Memory B cell (primary cell): ENCODE data around the gene EXOC6.
A peak's percentile ranks its signal among the peaks of the same experiment; 100 is the strongest.

Experiments
- ATAC-seq: fragments of 150-1000 bp; cut with Tn5 transposase; 2 replicates; pipeline ENCODE4 v1.10.0; 2021; ENCODE audit warnings: low read depth, mild to moderate bottlenecking, moderate library complexity
- DNase-seq, 2 donors: peaks; one replicate each; pipeline ENCODE4 v3.0.0; 2022; ENCODE audit warnings: low spot score in 2 of 2
- H3K27ac Mint-ChIP-seq: one replicate; pipeline ENCODE4 v1.8.0; 2022; ENCODE audit warnings: mild to moderate bottlenecking, moderate library complexity, mixed read lengths
- H3K27me3 Mint-ChIP-seq: one replicate; pipeline ENCODE4 v1.8.0; 2022; ENCODE audit warnings: mixed read lengths
- H3K36me3 Mint-ChIP-seq: one replicate; pipeline ENCODE4 v1.8.0; 2022; ENCODE audit warnings: mild to moderate bottlenecking, mixed read lengths
- H3K4me1 Mint-ChIP-seq: one replicate; pipeline ENCODE4 v1.8.0; 2022; ENCODE audit warnings: mixed read lengths
- H3K4me3 Mint-ChIP-seq: one replicate; pipeline ENCODE4 v1.8.0; 2022; ENCODE audit warnings: mild to moderate bottlenecking, moderate library complexity, mixed read lengths
- H3K9me3 Mint-ChIP-seq: one replicate; pipeline ENCODE4 v1.8.0; 2022; ENCODE audit warnings: mixed read lengths

The EXOC6 gene

DNA sequence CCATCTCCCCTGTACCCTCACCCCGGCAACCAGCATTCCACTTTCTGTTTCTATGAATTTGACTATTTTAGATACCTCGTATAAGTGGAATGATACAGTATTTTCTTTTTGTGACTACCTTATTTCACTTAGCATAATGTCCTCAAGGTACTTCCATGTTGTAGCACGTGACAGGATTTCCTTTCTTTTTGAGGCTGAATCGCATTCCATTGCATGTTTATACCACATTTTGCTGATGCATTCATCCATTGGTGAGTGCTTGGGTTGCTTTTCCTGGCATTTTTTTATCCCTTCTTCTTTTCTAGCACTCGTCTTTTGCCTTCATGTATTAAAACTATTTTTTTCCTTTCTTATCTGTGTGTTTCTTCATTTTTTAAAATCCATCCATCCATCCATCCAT is 22.3 kb upstream of the EXOC6 start:
- no peak for ATAC-seq
- DNase-seq: no peak
- Mint-ChIP-seq H3K27ac (peak overlapping the region; percentile 14), H3K9me3 (no peaks in the 10 kb centered on the region), H3K36me3 (no peaks in the 10 kb centered on the region), H3K4me3 (no peak overlapping the region), H3K27me3 (no peaks in the 10 kb centered on the region), H3K4me1 (peaks cover 35% of the 10 kb centered on the region)

DNA sequence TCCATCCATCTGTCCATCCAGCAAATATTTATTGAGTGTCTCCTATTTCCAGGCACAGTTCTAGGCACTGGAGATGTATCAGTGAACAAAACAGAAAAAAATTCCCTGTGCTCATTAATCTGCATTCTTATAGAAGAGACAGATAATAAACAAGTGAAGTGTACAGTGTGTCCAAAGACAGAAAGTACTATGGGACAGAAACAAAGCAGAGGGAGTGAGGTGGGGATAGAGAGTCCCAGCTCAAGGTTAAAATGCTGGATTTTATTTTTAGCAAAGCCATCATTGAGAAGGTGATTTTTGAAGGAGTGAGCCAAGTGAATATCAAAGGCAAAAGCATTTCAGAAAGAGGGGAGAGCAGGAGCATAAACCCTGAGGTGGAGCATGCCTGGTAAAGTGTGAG is 21.8 kb upstream of the EXOC6 start:
- peaks cover 36% of the 10 kb centered on the region for H3K4me1 Mint-ChIP-seq
- ATAC-seq (no peak), DNase-seq (no peak)
- H3K36me3 Mint-ChIP-seq: no peaks in the 10 kb centered on the region
- no peaks in the 10 kb centered on the region for H3K9me3 Mint-ChIP-seq
- no peak overlapping the region for H3K27ac Mint-ChIP-seq
- no peaks in the 10 kb centered on the region for H3K27me3 Mint-ChIP-seq
- no peak overlapping the region for H3K4me3 Mint-ChIP-seq

GRCh38 chr10:92829042-92829785 is 19.1 kb upstream of the EXOC6 start:
- no peaks in the 10 kb centered on the region for H3K9me3 Mint-ChIP-seq
- no peaks in the 10 kb centered on the region for H3K36me3 Mint-ChIP-seq
- H3K4me3 Mint-ChIP-seq: no peak overlapping the region
- H3K27me3 Mint-ChIP-seq: no peaks in the 10 kb centered on the region
- H3K27ac Mint-ChIP-seq: no peak overlapping the region
- peaks cover 32% of the 10 kb centered on the region for H3K4me1 Mint-ChIP-seq
- no peak for ATAC-seq
- no peak for DNase-seq

GRCh38 chr10:92829786-92830377 is 18.4 kb upstream of the EXOC6 start:
- no peaks in the 10 kb centered on the region for H3K27me3 Mint-ChIP-seq
- peaks cover 32% of the 10 kb centered on the region for H3K4me1 Mint-ChIP-seq
- ATAC-seq (no peak), DNase-seq (no peak)
- H3K27ac Mint-ChIP-seq: no peak overlapping the region
- no peak overlapping the region for H3K4me3 Mint-ChIP-seq
- no peaks in the 10 kb centered on the region for H3K9me3 Mint-ChIP-seq
- no peaks in the 10 kb centered on the region for H3K36me3 Mint-ChIP-seq

DNA sequence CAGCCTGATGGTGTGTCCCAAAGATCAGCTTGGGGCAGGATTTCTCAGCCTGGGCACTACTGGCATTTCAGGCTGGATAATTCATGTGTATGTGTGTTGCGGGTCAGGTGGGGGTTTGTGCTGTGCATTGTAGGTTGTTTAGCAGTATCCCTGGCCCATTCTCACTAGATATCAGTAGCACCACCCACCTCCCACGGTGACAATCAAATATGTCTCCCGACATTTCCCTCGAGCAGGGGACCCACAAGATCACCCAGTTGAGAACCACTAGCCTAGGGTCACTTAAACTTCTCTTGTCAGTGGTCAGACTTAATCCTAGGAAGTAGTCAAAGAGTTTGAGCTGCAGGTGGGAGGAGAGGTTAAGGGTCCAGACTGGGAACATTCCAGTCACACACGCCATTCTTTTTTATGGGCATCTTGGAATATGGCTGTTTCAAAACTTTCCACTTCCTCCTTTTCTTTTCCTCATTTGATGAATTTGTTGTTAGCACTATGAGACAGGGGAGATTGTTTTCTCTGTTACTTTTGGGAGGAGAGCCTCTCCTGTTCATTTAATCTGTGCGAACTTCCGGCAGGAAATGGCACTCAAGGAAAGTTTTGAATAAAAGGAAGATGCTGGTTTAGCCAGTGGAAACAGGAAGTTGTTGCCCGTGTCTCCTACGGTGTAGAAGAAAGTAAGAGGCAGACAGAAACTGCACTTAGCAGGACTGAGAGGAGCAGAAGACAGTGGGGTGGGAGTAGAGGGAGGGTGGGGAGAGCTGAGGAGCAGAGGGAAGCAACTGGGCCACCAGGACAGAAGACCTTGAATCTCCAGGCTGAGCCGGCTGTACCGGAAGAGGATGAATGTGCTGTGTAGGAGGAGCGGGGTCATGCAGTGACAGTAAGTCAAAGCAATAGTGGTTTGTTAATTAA is 17.6 kb upstream of the EXOC6 start:
- H3K9me3 Mint-ChIP-seq: no peaks in the 10 kb centered on the region
- ATAC-seq (peak; percentile 65), DNase-seq (no peak)
- peak overlapping the region; percentile 87 for H3K4me3 Mint-ChIP-seq
- no peaks in the 10 kb centered on the region for H3K36me3 Mint-ChIP-seq
- H3K27me3 Mint-ChIP-seq: no peaks in the 10 kb centered on the region
- peaks cover 28% of the 10 kb centered on the region for H3K4me1 Mint-ChIP-seq
- H3K27ac Mint-ChIP-seq: peak overlapping the region; percentile 46

- Mint-ChIP-seq H3K4me1 (peaks cover 18% of the 10 kb centered on the region), H3K27me3 (no peaks in the 10 kb centered on the region), H3K27ac (no peak overlapping the region), H3K4me3 (no peak overlapping the region), H3K9me3 (no peaks in the 10 kb centered on the region), H3K36me3 (no peaks in the 10 kb centered on the region)
- no peak for DNase-seq
- no peak for ATAC-seq
Observed at GRCh38 chr10:92832121-92832520, 16.2 kb upstream of the EXOC6 start.

DNA sequence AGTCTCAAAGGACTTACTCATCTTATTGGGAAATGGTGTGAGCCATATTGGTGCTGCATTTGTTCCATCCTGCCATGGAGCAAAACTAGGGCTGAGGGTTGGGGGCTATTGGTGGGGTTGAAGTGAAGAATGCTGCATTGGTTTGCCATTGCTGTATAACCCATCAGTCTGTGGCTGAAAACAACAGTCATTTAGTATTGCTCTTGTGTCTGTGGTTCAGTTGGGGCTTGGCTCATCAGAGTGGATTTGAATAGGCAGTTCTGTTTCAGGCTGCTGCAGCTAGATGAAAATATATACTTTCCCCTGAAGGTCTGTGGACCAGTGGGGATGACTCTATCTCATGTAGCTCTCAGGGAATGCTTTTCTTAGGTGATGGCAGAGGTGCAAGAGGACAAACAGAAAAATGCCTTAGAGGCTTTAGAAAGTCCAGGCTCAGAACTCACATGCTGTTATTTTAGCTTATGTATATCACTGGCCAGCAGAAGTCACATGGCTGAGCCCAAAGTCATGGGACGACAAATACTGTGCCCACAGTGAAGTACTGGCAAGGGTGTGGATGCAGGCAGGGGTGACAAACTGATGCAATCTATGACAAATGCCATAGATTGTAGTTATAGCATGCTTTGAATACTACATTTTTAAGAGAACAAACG is 15.2 kb upstream of the EXOC6 start:
- DNase-seq (no peak), ATAC-seq (no peak)
- no peaks in the 10 kb centered on the region for H3K36me3 Mint-ChIP-seq
- no peak overlapping the region for H3K27ac Mint-ChIP-seq
- H3K27me3 Mint-ChIP-seq: no peaks in the 10 kb centered on the region
- H3K4me3 Mint-ChIP-seq: no peak overlapping the region
- no peaks in the 10 kb centered on the region for H3K9me3 Mint-ChIP-seq
- H3K4me1 Mint-ChIP-seq: peaks cover 12% of the 10 kb centered on the region

DNA sequence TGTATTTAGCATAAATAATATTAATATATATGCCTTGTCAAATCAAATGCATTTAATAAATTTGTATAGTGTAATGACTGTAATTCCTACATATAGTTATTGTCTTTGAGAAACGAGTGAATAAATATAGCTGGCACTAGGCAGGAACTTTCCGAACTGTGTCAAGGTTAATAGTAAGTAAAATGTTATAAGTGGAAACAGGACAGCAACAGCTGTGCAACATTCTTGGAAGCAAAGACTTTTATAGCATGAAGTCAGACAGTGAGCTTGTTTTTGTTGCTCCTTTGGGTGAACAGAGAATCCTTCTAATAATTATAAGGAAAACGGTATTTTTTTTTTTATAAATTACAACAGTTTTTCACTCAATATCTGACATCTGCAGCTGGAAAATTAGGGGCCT is 14.0 kb upstream of the EXOC6 start:
- Mint-ChIP-seq H3K4me1 (peaks cover 11% of the 10 kb centered on the region), H3K9me3 (no peaks in the 10 kb centered on the region), H3K36me3 (no peaks in the 10 kb centered on the region), H3K27ac (no peak overlapping the region), H3K27me3 (no peaks in the 10 kb centered on the region), H3K4me3 (no peak overlapping the region)
- DNase-seq (no peak), ATAC-seq (no peak)

DNA sequence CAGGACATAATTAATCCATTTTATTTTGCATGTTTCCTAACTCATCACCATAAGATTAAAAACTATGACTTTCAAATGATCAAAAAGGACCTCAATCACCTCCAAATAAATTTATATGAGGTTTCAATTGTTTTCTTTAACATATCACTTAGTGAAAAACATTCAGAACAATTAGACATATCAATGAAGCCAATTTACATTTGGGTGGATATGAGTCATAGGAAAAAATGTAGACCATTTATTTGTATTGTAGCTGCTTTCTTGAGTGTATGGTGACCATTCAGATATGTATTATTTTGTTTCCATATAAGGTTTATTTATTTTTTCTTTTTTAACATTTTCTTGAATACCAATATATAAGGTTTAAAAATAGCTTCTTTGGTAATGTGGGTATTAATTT is 13.3 kb upstream of the EXOC6 start:
- Mint-ChIP-seq H3K4me1 (peaks cover 10% of the 10 kb centered on the region), H3K9me3 (no peaks in the 10 kb centered on the region), H3K27me3 (no peaks in the 10 kb centered on the region), H3K27ac (no peak overlapping the region), H3K36me3 (no peaks in the 10 kb centered on the region), H3K4me3 (no peak overlapping the region)
- DNase-seq: no peak
- no peak for ATAC-seq

- H3K36me3 Mint-ChIP-seq: no peaks in the 10 kb centered on the region
- H3K4me3 Mint-ChIP-seq: no peak overlapping the region
- ATAC-seq: no peak
- peaks cover 2% of the 10 kb centered on the region for H3K4me1 Mint-ChIP-seq
- no peaks in the 10 kb centered on the region for H3K9me3 Mint-ChIP-seq
- no peak overlapping the region for H3K27ac Mint-ChIP-seq
- no peaks in the 10 kb centered on the region for H3K27me3 Mint-ChIP-seq
- DNase-seq: no peak
Observed at GRCh38 chr10:92837456-92837855, 10.9 kb upstream of the EXOC6 start.

DNA sequence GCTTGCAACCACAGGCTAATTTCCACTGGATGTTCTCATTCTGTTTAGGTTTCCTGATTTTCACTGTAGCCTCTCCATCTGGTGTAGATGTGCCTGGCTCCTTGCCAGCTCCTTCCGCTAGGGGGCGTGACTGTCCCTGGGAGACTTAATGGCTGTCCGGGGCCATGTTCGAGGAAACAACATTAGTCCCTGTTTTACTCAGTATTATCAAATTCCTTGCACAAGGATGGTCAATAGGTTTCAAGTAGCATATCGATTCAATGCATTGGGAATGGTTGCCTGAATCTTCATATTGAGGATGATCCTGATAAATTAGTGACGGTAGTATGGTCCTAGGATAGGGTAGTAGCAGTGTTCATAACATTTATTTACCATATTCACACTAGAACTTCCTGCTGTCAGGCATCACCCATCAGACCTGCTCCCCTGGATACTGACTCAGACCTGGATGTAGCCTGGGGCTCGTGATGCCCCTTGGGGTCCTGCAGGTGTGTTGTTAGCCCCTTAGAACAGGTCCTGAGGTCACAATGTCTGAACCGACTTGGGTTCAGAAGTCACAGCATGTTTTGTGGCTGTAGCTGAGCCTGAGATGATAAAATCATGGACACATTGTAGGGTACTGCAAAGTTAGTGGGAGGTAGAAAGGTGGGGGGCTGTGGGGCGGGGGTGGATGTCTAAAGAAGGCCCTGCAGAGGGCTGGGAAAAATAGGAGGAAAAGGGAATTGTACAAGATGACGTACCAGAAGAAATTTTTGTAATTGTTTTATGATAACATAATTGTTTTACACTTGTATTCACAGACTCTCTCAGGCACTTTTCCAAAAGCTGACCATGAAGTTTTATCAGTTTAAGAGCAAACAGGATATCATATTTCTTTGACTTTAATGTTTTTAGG is 8.9 kb upstream of the EXOC6 start:
- no peak for DNase-seq
- Mint-ChIP-seq H3K4me3 (no peak overlapping the region), H3K9me3 (no peaks in the 10 kb centered on the region), H3K36me3 (no peaks in the 10 kb centered on the region), H3K27ac (no peak overlapping the region), H3K4me1 (peaks cover 3% of the 10 kb centered on the region), H3K27me3 (no peaks in the 10 kb centered on the region)
- ATAC-seq: no peak

GRCh38 chr10:92844746-92845145 is 3.6 kb upstream of the EXOC6 start:
- Mint-ChIP-seq H3K4me3 (no peak overlapping the region), H3K27ac (no peak overlapping the region), H3K36me3 (no peaks in the 10 kb centered on the region), H3K9me3 (no peaks in the 10 kb centered on the region), H3K27me3 (no peaks in the 10 kb centered on the region), H3K4me1 (peaks cover 17% of the 10 kb centered on the region)
- ATAC-seq: no peak
- no peak for DNase-seq

DNA sequence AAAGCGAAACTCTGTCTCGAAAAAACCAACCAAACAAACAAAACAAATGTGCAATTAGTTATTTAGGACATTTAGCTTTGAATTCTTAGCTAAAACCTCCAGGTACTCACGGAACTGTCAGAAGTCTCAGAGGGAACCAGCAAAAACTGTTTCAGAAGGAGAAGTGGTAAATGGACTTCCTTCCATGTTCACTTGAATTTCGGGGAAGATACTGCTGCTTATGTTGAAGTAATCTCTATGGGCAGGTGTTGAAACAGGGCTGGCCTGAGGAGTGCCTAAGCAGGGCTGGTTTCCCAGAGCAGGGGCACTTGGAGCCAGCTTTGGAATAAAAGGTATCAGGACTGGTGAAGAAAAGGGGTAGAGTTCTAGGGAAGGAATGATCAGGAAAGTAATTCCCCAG is 2.4 kb upstream of the EXOC6 start:
- no peaks in the 10 kb centered on the region for H3K9me3 Mint-ChIP-seq
- peak overlapping the region; percentile 75 for H3K27ac Mint-ChIP-seq
- H3K4me1 Mint-ChIP-seq: peaks cover 18% of the 10 kb centered on the region

More for the DNA sequence above, 2.4 kb upstream of the EXOC6 start:
- ATAC-seq: no peak
- DNase-seq: no peak
- peaks cover under 1% of the 10 kb centered on the region for H3K36me3 Mint-ChIP-seq
- peak overlapping the region; percentile 4 for H3K4me3 Mint-ChIP-seq
- no peaks in the 10 kb centered on the region for H3K27me3 Mint-ChIP-seq
